ENCODE measurements around the gene SECISBP2.

- no peak for TF ChIP-seq CTCF (IDR thresholded peaks at IDR 0.05; ENCODE audit: insufficient read depth, low read length, poor library complexity, severe bottlenecking)
- TF ChIP-seq EZH2phosphoT487 (conservative IDR thresholded peaks at IDR 0.05; ENCODE audit: low read length) = no peak
Measured at GRCh38 chr9:89356782-89357181, 38.5 kb downstream of the SECISBP2 start.

Measured in SU-DHL-6 (cell line).